Fibroblast of the aortic adventitia (primary cell): ENCODE results near the gene GIMAP2. TPM values are rescaled to one million over a fixed set of nuclear protein-coding genes. Genes with fewer than 3 reads are reported as not detected.
"Not testable (repeated sequence)": the region's sequence is repeated elsewhere in the genome, so short reads cannot be mapped to it uniquely, and the experiment has no call there.

Source experiments
- DNase-seq: peaks from one replicate; pipeline ENCODE4 v3.0.0-alpha.2; 2010; ENCODE audit warnings: low read depth
- H3K4me3 ChIP-seq: 2 replicates; pipeline ENCODE4 v1.5.1; 2011; ENCODE audit warnings: low read depth, mild to moderate bottlenecking, control low read depth, low read length, moderate library complexity
- CTCF ChIP-seq: IDR thresholded peaks from 2 replicates; pipeline ENCODE4 v1.5.1; 2011; ENCODE audit warnings: mild to moderate bottlenecking, low read length, control low read depth, inconsistent platforms; ENCODE audit not compliant: insufficient read depth
- total RNA-seq: library from RNA; depleted of rRNA; stranded (reverse); fragments of >200 nt; gene quantifications from 2 replicates; pipeline ENCODE4 v1.2.3, GENCODE V29; 2012; ENCODE audit warnings: low replicate concordance

Gene GIMAP2
- total RNA-seq, 1 donor, result 0.27 TPM

GRCh38 chr7:150654692-150655091 lies 30.8 kb upstream of the GIMAP2 start:
- no peak for DNase-seq
- no peak overlapping the region for H3K4me3 ChIP-seq
- TF ChIP-seq CTCF, result no peak

- DNase-seq, result no peak
- TF ChIP-seq CTCF, result no peak
- H3K4me3 ChIP-seq, result no peak overlapping the region
Measured at GRCh38 chr7:150656047-150656446, 29.5 kb upstream of the GIMAP2 start.

- TF ChIP-seq CTCF, result no peak
- DNase-seq, result no peak
- H3K4me3 ChIP-seq, result no peak overlapping the region
Measured at GRCh38 chr7:150657526-150657925, 28.0 kb upstream of the GIMAP2 start.

GRCh38 chr7:150660939-150661613 lies 24.4 kb upstream of the GIMAP2 start:
- no peak for DNase-seq
- no peak overlapping the region for H3K4me3 ChIP-seq
- TF ChIP-seq CTCF, result no peak

GRCh38 chr7:150662821-150663220 lies 22.7 kb upstream of the GIMAP2 start:
- H3K4me3 ChIP-seq, DNase-seq: not testable (repeated sequence)

- H3K4me3 ChIP-seq, result no peak overlapping the region
- DNase-seq, result no peak
- no peak for TF ChIP-seq CTCF
Measured at GRCh38 chr7:150663802-150664494, 21.6 kb upstream of the GIMAP2 start.

- no peak for TF ChIP-seq CTCF
- DNase-seq, result no peak
- H3K4me3 ChIP-seq, result no peak overlapping the region
Measured at GRCh38 chr7:150665089-150665748, 20.3 kb upstream of the GIMAP2 start.
